DMS79 treated with DMSO at 0.1 percent for 48 hours (cell line): ENCODE measurements around the gene HES2.
"Not testable (repeated sequence)": the region's sequence is repeated elsewhere in the genome, so short reads cannot be mapped to it uniquely, and the experiment has no call there.

Experiments used
- DNase-seq: peaks from one replicate; lab custom pipeline; 2025; lab: John Stamatoyannopoulos, UW

HES2 gene

DNA sequence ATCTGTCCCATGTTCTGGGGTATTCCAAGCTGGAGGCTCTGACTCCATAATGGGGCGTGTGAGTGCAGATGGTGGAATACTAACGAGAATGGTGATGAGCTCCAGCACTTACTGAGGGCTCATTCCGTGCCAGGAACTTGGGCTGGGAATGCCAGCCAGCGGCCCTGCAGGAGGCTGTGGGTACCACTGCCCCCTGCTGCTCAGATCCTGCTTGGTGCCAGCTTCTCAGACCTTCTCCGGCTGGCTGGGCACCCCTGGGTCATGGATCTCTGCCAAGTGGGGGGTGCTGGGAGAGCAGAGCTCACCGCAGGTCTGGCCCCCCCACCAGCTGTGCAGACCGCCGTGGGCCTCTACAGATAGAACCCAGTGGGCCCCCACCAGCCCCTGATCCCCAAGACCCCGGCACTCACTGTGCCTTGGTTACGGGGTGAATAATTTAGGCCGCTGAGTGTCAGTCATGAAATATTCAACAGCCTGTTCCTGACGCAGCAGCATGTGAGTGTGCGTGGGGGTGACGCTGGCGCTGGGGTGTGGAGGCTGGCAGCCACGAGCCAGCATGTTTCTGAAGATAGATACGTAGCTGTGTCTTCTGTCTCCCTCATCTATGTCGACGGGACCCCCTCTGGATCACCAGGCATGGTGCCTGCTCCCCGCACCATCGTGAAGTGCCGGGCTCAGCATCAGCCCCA, 17.4 kb upstream of the HES2 start:
- peak; percentile 16 for DNase-seq

DNA sequence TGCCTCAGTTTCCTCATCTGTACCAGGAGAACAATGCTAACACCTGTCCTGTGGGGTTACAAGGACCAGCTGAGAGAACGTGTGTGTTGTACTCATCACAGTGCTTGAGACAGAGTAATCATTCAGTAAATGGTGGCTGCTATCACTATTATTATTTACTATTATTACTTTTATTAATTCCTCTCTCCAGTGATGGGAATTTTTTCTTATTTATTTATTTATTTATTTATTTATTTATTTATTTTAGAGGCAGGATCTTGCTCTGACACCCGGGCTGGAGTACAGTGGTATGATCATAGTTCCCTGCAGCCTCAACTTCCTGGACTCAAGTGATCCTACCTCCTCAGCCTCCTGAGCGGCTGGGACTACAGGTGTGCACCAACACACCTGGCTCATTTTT, 16.6 kb upstream of the HES2 start:
- DNase-seq: not testable (repeated sequence)

DNA sequence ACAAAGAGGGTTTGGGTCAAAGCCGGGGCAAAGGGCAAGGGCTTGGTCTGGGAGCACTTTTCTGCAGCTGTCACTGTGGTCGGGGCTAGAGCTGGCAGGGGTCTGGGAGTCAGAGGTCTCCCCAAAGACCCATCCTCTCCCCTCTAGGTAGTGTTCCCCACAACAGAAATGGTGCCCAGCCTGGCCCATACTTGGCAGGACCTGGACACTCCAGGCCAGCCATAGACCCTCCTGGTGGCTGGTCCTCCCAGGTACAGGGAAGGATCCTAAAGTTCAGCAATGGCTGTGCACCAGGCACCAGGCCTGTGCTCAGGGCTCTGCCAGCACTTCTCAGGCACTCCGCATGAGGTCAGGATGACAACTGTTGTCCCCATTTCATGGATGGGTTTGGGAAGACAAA, 15.8 kb upstream of the HES2 start:
- no peak for DNase-seq

DNA sequence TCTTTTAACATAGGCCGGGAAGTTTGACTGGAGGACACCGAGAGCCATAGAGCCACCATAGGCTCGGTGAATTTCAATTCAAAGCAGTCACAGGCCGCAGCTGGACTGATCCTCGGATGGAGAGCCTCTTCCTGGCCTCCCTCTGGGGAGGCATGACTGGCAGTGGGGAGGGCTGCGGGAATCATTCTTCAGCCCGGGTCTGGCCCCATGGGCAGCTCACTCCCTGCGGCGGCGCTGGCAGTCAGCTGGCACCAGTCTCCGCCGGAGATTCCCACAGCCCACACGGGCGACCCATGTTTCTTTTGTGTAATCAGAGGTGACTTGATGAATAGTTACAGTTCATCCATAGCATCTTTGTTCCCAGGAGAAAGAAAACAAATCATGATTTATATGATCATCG, 15.4 kb upstream of the HES2 start:
- no peak for DNase-seq

DNA sequence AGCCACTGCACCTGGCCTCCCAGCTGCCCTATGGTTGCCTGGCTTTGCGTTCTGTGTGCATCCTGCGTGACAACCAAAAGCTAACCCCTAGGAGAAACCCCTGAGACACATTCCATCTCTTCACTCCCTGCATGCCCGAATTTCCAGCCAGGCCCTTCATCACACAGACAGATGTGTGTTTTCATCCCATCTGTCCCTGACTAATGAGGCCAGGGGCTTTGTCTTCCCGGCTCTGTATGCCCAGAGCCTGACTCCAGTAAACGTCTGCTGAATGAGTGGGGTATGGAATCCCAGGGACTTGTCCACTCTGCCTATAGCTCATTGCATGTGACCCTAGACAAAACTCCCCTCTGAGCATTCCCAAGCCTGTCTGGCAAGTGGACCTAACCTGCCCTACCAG, 14.5 kb upstream of the HES2 start:
- DNase-seq: no peak

DNA sequence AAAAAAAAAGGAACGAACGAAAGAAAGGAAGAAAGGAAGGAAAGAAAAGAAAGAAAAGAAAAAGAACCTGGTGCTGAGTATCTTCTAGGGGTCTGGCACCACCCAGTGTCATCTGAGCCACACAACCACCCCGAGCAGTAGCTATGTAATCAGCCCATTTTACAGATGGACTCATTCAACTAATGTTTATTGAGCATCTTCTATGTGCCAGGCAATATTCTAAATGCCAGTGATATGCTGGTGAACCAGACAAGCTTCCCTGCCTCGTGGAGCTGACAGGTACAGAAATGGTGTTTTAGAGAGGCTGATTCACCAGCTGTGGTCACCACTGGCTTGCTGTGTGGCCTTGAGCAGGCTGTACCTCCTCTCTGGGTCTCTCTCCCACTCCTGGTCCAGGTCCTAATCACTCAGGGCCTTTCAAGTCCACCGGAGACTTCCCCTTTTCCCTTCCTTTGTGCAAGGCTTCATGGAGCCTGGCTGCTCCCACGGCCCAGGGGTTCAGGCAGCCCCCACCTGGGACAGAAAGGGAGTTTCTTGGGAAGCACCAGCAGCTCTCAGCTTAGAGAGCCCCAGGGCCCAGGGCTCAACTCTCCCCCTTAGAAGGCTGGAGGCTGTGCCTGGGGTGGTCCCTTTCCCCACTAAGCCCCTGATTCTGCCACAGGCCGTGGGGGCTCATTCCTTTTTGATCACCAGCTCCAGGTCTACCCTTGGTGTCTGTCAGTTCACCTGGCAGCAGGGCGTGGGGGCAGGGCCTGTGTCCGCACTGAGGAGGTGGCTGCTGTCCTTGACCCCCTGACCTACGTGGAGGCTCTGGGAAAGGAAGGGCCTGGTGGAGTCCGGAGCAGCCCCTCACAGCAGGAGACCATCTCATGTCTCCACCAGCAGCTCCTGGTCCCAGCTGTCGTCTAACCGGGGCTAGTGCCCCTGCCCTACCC, 12.2 kb upstream of the HES2 start:
- DNase-seq: not testable (repeated sequence)

DNA sequence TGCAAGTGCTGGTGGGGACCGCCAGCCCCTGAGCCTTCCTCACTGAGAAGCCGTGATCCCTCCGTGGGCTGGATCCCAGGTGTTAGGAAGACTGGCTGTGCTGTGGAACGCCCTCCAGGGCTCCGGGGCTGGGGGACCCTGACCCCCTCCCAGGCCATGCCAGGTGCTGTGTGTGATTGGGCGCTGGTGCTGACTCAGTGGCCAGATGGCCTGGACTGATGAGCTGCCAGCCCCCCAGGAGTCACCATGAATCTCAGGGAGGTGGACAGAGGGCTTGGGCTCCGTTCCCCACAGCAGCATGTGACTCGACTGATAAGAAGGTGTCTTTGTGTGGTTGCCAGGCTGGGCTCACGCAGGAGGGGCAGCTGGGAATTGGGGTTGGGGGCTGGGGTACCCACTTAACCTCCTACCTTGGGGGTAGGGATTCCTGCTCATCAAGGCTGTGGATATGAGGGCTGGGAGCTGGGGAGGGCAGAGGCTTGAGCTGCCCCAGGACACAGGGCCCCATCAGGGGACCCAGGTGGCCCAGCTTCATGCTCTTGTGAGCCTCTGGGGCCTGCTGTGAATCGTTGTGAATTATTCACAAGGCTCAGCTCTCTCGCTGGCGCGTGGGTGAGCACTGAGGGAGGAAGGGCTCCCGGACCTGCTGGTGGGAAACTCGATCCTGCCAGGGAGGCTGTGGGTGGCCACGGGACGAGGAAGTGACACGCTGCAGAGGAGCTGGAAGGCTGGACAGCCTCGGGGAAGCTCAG, 10.1 kb upstream of the HES2 start:
- not testable (repeated sequence) for DNase-seq

DNA sequence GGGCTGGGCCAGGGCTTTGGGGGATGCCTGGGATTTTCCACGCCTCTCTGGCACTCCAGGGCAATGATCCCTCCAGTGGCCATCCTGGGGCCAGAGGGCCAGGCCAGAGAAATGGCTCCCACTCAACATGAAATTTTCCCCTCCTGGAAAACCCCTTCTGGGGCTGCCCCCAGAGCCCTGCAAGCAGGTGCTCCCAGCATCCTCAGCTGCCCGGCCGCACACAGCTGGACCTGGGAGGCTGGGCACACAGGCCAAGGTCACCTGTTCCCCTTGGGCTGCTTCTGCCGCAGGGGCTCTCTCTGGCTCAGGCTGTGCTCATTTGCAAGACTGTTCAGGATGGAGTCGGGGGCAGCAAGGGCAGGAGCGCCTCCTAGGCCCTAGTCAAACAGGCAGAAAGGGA, 8.7 kb upstream of the HES2 start:
- not testable (repeated sequence) for DNase-seq

DNA sequence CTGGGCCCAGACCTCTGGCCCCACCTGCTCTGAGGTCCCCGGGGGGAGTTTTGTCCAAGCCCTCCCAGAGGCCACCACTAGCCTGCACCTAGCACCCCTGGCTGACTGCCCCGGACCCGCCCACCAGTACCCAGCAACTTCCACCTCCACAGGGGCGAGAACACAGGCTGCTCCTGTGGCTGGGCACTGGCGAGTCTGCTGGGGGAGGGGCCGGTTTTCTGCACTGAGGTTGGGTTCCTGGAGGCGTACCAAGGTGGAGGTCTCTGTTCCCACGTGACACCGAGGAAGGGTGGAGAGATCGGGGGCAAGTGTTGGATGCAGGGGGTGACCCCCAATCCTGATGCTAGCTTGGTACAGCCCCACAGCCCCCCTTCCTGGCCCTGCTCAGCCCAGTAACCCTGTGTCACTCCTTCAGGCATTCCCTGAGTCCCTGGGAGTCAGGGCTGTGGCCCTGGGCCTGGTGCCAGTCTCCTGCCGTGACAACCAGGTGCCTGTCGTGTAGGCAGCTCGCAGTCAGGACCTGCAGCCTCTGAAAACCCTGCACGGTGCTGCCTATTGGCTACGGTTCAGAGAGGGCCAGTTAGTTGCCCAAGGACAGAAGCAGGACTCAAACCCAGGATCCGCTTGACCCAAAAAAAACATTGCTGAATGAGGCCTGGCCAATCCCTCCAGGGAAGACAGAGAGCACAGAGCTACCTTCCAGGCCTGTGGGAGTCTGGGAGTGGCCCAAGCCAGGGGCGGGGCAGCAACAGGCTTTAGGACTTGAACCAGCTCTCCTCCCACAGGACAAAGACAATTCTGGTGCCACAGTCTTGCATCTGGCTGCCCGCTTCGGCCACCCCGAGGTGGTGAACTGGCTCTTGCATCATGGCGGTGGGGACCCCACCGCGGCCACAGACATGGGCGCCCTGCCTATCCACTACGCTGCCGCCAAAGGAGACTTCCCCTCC, 8.0 kb upstream of the HES2 start:
- DNase-seq: peak; percentile 84

DNA sequence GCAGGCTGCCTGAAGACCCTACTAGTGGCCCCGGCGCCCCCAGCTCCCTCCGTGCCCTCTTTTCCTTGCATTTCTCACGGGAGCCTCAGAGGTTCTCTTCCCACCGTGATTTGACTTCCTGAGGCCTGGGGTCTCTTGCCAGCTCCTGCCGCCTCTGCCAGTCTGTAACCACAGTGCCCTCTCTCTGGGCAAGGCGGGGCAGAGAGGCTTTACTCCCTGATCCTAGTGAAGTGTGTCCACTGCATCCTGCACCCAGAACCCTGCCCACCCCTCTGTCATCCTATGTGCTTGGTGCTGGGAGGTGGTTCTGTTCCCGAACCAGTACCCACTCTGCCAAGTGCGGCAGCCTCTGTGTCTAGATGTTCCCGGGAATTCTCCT, 7.2 kb upstream of the HES2 start:
- DNase-seq: no peak

DNA sequence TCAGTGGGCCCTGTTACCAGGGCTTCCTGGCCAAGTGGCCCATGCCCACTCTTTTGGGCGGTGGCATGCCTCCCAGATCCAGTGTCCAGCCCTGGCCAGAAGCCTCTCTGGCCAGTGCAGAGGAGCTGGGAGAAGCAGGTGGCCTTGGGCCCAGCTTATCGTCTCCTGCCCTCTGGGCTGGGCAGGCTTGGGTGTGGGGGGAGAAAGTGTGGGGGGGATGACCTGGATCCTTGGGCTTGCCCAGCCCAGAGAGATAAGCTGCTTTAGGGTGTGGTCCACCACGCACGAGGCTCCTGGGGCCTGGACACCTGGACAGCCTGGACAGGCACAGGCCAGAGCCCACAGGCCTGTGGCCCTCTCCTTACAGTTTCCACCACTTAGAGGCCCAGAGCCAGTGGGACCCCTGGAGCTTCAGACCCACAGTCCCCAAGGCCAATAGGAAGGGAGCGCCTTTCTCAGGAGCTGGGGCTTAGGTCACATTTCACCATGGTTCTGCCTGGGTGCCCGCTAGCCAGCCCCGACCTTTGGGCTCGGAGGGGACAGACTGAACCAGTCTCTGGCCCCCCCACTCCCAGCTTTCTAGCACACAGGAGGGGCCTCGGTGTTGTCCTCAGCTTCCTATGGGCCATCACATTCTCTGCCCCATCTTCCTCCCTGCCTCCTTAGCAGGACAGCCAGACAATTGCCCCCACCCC, 6.7 kb upstream of the HES2 start:
- DNase-seq: no peak

DNA sequence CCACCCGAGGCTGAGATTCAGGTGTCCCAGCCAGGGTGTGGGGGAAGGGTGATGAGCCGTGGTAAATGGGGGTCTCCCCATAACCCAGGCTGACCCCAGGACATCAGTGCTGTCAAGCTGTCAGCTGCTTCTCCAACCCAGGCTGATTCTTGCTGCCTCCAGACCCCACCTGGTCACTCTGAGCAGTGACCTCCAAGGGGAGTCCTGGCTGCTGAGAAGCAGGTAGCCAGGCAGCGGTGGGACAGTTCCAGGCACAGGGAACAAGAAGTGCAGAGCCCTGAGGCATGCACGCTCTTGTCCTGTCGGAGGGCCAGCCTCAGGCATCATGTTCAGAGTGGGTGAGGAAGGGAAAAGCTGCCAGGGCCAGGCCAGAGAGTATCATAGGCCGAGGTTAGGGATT, 5.9 kb upstream of the HES2 start:
- no peak for DNase-seq

DNA sequence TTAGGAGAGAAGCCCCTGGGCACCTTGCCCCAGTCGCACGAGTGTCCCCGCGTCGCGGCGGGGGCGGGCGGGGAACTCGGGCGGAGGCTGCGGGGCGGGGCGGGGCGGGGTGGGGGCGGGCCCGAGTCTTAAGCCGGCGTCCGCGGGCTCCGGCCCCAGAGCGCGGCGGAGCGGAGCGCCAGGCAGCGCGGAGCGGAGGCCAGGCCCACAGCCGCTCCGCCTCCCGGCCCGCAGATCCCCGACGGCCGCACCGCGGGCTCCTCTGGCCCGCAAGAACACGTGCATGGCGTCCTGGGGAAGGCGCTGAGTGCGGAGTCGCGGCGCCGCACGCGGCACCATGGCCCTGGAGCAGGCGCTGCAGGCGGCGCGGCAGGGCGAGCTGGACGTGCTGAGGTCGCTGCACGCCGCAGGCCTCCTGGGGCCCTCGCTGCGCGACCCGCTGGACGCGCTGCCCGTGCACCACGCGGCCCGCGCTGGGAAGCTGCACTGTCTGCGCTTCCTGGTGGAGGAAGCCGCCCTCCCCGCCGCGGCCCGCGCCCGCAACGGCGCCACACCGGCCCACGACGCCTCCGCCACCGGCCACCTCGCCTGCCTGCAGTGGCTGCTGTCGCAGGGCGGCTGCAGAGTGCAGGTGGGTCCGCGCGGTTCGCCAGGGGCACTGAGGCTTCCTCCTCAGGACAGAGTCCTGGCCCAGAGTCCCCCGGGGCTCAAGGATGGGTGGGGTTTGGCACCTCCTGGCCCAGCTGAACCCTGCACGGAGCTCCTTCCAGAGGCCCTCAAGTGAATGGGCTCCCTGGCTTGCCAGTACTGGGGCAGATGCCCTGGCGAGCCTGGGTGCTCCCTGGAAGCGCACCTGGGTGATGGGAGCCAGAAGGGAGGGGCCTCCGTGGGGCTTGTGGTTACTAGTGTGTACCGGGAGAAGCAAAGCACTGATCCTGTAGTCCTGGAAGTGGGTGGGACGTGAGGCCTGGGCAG, 5.2 kb upstream of the HES2 start, which contains the start of gene ESPN:
Gene ESPN, plus strand, starts transcription at position 158 of the 975 bp plus-strand sequence. Its CDS starts 180 bp downstream, at position 338.
- DNase-seq: no peak

DNA sequence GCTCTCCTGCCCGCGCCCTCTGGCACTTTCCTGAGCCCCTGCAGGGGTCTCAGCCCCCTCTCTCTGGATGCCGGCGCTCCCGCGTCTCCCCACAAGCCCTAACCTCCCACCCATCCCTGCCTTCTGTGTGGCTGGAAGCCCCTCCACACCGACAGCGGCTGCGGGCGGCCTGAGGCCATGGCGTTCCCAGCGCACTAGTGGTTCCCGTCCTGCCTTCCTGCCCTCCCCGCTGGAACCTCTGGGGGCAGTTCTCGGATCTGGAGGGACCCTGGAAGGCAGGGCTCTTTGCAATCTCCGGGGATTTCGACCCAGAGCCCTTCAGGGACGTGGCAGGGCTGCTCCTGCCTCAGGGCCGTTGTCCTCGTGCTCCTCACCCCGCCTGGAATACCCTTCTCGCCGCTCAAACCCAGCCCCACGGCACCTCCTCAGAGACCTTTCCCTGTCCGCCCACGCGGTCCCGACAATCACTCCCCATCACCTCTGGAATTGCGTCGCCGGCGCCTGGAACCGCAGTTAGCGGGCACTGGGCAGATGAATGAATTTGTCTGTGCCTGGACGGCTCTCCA, 4.4 kb upstream of the HES2 start:
- peak; percentile 30 for DNase-seq

DNA sequence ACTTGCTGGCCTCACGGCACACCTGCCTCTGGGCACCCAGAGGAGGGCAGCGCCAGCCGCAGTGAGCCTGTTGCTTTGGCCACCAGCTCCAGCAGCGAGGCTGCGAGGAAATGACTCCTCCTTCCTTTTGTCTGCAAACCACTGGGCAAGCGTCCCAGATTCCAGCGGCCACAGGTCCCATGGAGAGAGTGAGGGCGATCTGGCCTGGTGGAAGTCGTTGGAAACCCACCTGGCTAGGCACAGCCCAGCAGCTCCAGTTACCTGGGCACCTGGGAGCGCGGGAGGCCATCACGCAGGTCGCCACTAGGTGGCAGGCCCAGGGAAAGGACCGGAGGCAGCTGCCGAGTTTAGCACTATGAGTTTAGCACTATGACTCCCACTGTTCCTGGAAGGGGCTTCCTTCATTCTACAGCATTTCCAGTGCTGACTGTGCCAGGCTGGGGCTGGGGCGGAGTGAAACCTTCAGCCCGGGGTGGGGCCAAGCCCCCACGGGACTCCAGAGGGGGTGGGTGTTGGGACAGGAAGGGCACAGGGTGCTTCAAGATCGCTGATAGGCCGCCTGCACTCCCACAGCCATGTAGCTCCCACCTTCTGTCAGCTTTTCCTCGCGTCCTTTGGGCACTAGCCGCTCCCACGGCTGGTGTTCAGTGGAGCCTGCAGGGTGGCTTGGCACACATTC, 3.7 kb upstream of the HES2 start:
- DNase-seq: peak; percentile 93

DNA sequence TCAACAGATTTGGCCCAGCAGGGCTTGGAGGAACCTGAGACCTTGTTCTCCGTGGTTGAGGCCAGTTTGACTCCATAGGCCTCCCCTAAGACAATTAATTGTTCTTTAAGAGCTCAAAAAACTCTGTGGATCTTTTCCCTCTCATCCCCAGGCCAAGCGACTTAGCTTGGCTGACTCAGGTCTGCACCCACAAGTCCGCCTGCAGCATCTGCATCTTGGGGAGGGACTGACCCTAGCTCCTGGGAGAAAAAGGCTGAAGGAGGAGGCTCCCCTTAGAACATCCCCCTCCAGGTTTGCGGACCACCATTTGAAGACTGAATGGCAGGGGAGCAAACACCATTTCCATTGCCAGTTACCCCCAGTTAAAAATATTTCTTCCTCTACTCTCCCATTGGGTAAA, 1.5 kb upstream of the HES2 start:
- no peak for DNase-seq

DNA sequence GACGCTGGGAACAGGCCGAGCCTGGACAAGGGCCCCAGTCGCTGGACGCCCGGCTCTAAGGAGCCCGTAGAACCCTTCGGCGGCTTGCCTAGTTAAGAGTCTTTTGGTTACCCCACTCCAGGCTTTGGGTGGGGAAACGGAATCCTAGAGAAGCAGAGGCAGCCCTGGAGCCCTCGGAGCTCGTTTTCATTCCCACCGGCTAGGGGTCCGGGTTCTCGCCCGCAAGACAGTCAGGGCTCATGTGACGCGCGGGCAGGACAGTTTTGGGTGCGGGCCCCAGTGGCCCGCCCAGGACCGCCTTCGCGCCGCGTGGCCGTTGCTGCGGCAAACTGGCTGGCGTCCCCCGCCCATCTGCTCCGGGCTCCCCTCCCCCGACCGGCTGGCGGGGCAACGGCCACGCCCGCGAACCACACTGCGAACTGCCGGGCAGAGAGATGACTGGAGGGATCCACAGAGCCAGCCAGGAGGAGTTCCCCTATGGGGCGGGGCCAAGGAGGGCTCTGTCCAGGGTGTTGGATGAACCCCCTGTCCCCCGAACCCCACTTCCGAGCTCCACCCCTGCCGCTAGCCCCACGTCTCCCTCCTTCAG, 829 bp upstream of the HES2 start:
- DNase-seq: no peak

DNA sequence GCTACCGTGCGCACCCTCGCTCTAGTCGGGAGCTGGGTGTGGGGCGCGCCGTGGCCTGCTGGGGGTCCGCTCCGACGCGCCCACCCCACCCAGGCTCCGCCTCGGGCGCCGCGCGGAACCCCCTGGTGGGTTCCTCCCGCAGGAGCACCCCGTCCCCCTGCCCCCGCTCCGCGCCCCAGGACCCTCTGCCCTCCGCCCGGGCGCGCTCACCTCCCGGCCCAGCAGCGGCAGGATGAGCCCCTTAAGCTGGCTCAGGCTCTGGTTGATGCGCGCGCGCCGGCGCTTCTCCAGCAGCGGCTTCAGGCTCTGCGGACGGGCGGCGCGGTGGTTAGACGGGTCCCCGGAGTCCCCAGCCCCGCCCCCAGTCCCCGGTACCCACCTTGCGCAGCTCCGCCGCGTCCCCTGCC, 319 bp downstream of the HES2 start:
- peak; percentile 12 for DNase-seq
